Measurements from ENCODE around the gene MEGF10.
"Not testable (repeated sequence)": the region's sequence is repeated elsewhere in the genome, so short reads cannot be mapped to it uniquely, and the experiment has no call there.

MEGF10 gene

DNA sequence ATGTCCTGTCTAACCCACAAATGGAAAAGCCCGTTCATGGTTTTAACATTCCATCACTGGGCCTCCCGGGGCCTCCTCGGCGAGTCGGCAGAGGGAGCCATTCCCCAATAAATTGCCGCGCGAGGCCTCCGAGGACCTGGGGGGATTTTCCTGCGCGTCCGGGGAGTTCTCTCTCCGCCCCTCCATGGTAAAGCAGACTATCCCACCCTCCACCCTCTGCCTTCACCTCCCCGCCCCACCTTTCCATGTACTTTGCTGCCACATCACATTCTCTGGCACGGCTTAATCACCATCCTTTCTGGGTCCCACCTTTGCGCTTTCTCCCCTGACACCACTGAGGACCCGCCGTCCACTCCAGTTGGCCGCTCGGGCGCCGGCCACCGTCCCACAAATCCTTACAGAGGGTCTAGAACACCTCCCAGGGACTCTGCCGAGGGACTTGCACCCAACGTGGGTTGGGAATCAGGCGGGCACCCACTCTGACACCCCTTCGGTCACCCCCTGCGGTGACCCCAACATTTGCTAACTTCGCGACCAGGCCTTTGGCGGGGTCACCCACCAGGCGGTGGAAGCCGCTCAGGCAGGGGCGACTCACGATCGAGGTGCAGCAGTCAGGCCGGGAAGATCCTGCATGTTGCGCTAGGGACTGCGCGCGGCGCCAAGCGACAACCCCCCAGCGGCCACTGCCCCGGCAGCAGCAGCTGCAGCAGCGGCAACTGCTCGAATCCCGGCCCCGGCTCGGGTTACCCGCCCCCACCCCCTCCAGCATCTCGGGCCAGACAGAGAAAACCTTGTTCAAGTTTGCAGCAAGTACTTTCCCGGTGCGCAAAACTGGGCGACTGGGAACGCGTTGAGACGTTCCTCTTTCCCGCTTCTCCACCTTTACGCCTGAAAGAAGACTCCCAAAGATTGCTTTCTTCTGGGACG lies at the start of gene MEGF10:
Gene MEGF10, plus strand, starts transcription at position 778 of the 927 bp plus-strand sequence. CDS start 40,513 bp downstream, outside the sequence.
- no peak for DNase-seq

DNA sequence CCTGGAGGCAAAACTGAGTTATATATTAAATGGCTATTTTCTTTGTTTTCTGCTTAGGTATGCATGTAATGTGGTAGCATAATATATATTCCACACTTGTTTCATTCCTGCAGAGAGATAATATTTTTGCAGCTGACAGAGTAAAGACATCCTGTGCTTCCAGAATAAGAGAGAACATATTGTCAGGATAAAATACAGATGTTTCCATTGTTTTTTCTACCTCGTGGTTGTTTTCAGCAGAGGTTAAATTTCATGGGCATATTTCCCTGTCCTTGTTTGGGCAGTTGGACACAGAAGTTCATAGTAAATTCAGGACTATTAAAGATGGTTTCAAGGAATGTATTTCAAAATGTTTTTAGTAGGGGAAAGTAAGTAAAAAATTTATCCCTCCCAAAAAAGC lies 47.6 kb upstream of the MEGF10 start:
- DNase-seq, result no peak

DNA sequence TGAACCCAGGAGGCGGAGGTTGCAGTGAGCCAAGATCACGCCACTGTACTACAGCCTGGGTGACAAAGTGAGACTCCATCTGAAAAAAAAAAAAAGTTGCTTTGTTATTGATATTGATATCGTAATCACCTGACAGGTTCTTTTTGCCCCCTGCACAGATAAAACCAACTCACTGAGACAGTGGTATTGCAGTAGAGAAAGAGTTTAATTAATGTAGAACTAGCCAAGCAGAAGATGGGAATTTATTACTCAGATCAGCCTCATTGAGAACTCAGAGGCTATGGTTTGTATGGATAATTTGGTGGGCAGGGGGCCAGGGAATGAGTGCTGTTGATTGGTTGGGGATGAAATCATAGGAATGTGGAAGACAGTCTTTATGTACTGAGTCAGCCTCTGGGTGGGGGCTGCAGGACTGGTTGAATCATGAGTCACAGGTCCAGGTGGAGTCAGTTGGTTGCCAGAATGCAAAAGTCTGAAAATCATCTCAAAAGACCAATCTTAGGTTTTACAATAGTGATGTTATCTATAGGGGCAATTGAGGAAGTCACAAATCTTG lies 35.8 kb upstream of the MEGF10 start:
- no peak for DNase-seq

- no peak for DNase-seq
Measured at GRCh38 chr5:127256886-127257597, 33.6 kb upstream of the MEGF10 start.

GRCh38 chr5:127260686-127261085 lies 29.9 kb upstream of the MEGF10 start:
- no peak for DNase-seq

DNA sequence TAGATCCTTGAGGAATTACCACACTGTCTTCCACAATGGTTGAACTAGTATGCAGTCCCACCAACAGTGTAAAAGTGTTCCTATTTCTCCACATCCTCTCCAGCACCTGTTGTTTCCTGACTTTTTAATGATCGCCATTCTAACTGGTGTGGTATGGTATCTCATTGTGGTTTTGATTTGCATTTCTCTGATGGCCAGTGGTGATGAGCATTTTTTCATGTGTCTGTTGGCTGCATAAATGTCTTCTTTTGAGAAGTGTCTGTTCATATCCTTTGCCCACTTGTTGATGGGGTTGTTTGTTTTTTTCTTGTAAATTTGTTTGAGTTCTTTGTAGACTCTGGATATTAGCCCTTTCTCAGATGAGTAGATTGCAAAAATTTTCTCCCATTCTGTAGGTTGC lies 25.1 kb upstream of the MEGF10 start:
- DNase-seq, result not testable (repeated sequence)

GRCh38 chr5:127268342-127268741 lies 22.3 kb upstream of the MEGF10 start:
- DNase-seq, result not testable (repeated sequence)

DNA sequence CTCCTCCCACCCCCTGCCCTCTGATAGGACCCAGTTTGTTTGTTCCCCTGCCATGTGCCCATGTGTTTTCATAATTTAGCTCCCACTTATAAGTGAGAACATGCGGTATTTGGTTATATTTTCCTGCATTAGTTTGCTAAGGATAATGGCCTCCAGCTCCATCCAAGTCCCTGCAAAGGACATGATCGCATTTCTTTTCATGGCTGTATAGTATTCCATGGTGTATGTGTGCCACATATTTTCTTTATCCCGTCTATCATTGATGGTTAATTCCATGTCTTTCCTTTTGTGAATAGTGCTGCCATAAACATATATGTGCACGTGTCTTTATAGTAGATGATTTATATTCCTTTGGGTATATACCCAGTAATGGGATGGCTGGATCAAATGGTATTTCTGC lies 19.9 kb upstream of the MEGF10 start:
- not testable (repeated sequence) for DNase-seq

GRCh38 chr5:127275641-127276193 lies 14.9 kb upstream of the MEGF10 start:
- DNase-seq, result no peak

- DNase-seq, result no peak
Measured at GRCh38 chr5:127280491-127281220, 9.9 kb upstream of the MEGF10 start.

- DNase-seq, result no peak
Measured at GRCh38 chr5:127281609-127282008, 9.0 kb upstream of the MEGF10 start.

DNA sequence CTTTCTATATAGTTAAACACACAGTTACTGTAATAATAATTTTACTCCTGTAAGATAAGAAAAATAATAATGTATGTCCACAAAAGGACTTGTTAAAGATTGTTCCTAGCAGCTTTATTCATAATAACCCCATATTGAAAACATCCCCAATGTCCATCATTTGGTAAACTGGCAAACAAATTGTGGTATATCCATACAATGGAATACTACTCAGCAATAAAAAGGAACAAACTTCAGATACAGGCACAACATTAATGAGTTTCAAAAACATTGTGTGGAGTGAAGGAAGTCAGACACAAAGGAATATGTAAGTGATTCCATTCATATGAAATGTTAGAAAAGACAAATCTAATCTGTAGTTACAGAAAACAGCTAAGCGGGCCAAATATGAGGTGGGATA lies 1.9 kb upstream of the MEGF10 start:
- no peak for DNase-seq

- no peak for DNase-seq
Measured at GRCh38 chr5:127290946-127291693, 524 bp downstream of the MEGF10 start.

DNA sequence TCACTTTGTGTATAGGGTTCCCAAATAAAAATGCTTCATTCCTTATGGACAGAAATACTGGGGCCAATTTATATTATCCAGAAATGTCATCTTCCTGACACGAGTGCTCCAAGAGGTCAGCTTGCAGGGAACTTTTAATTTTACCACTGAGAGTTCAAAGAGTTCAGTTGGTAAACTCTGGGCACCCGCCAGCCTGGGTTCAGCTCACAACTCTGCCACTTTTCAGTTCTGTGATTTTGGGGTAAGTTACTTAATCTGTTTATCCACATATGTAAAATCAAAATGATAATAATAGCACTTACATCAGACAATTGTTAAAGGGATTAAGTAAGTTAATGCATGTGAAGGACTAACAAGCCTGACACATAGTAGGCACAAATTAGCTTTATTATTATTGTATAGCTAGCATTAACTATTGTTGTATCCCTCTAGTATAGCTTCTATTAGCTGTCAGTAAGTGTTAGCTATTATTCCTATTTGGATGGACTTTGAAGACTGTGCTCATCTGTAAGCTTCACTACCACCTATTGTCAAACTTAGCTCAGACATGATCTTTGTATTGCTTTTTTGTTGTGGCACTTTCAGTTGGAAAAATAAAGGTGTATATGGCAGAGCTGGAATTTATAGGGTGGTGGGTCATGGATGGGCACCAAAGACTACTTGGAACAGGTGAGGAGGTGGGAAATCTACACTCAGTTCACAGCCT lies 1.6 kb downstream of the MEGF10 start:
- DNase-seq, result no peak

GRCh38 chr5:127293373-127293772 lies 2.8 kb downstream of the MEGF10 start:
- DNase-seq, result no peak

- no peak for DNase-seq
Measured at GRCh38 chr5:127294829-127295228, 4.2 kb downstream of the MEGF10 start.

DNA sequence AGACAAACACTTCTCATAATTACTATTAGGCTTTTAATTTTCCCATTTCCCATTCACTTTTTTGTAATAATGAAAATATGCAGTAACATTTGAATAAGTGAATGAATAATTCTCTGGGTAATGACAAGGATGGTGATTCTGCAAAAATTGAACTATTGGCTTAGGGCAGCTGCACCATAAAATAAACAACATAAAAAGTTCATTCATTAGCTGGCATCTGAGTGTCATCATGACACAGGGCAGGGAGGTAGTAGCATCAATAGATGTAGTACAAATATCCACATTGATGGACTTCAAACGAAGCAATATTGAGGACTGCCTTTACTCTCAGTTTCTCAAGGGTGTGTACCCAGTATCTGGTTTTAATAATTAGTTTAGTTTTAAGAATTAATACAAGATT lies 4.9 kb downstream of the MEGF10 start:
- no peak for DNase-seq

DNA sequence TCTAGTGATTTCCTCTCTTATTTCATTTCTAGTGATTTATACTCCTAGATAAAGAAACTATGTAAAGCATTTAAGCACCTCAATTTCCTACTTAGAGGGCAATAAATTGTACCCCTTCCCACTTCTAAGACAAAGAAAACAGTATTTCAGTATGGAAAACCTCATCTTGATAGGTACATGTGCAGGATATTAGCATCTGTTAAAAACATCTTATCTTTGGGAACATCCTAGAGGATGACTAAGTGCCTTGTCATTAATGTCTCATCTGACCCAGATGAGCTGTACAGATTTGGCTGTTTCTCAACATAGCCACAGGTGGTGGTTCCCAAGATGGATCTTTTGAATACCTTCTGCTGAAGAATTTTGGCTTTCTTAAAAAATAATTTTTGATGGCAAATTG lies 5.7 kb downstream of the MEGF10 start:
- no peak for DNase-seq

DNA sequence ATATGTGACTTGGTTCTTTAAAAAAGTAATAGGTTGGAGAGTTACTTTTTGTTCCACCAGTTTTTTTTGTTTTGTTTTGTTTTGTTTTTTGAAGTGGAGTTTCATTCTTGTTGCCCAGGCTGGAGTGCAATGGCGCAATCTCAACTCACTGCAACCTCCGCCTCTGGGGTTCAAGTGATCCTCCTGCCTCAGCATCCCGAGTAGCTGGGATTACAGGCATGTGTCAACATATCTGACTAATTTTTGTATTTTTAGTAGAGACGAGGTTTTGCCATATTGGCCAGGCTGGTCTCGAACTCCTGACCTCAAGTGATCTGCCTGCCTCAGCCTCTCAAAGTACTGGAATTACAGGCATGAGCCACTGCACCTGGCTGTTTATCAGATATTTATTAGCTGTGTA lies 6.3 kb downstream of the MEGF10 start:
- not testable (repeated sequence) for DNase-seq

DNA sequence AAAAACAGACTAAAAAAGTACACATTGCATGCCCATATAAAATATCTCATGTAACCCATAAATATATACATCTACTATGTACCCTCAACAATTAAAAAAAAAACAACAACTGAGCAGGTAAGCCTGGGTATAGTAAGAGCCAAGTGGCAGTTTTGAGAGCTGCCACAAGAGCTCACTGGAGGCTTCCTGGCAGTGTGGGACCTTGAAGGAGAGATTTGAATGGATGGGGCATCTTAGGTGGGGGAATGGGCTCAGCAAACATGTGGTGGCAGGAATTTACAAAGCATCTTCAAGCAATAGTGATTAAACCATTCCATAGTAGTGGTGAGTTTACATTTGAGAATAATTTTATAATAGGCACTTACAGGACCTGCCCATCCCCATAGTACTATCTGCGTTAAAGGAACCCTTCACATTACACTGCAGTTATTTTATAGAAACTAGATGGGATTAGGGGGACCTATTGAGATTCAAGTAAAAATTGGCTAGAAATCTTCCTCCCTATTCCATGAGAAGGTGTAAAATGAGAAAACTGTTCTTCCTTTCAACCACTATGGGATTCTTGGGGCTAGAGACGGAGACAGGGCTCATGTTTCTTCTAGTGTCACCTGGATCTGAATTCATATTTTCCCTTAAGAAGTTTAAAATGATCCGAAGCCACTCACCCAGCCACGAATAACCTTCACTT lies 6.9 kb downstream of the MEGF10 start:
- no peak for DNase-seq

- no peak for DNase-seq
Measured at GRCh38 chr5:127298036-127298429, 7.4 kb downstream of the MEGF10 start.
